ENCODE data around the gene TP73.

The TP73 gene

DNA sequence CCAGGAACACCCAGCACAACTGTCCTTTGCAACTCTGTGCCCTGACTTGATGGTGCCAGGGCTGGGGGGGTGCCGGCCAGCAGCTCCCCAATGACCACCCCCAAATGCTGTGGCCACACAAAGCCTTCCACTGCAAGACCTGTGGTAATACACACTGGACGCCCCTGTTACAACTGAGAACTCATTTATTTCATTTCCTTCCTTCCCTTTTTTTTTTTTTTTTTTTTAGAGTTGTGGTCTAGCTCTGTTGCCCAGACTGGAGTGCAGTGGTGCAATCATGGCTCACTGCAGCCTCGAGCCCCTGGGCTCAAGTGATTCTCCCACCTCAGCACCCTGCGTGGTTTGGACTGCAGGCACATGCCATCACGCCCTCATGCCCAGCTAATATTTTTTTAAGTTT is 25.2 kb downstream of the TP73 start:
- Histone ChIP-seq H3K4me1 (ENCODE audit: low read length) (peaks cover 84% of the 10 kb centered on the region), H3K79me2 (ENCODE audit: low read length) (no peaks in the 10 kb centered on the region), H3K4me3 (ENCODE audit: low read length) (peak overlapping the region; percentile 77), H3K27ac (ENCODE audit: low read length) (peak overlapping the region; percentile 92), H3K27me3 (ENCODE audit: low read depth, low read length) (peaks cover 21% of the 10 kb centered on the region), H3K9ac (ENCODE audit: low read length) (peak overlapping the region; percentile 85), H3K36me3 (replicated peaks; ENCODE audit: low read depth, low read length) (no peaks in the 10 kb centered on the region), H3K9me3 (ENCODE audit: insufficient read depth, low read length) (no peaks in the 10 kb centered on the region), H4K20me1 (ENCODE audit: insufficient read depth, low read length) (no peaks in the 10 kb centered on the region), H2AFZ (ENCODE audit: low read depth, low read length) (no peak overlapping the region; the same call in 1 of the 2 replicates), H3K4me2 (ENCODE audit: low read length) (peak overlapping the region; percentile 100)
- no peak for TF ChIP-seq EZH2phosphoT487 (IDR thresholded peaks at IDR 0.05; ENCODE audit: low read depth)
- TF ChIP-seq, protein P1, sequence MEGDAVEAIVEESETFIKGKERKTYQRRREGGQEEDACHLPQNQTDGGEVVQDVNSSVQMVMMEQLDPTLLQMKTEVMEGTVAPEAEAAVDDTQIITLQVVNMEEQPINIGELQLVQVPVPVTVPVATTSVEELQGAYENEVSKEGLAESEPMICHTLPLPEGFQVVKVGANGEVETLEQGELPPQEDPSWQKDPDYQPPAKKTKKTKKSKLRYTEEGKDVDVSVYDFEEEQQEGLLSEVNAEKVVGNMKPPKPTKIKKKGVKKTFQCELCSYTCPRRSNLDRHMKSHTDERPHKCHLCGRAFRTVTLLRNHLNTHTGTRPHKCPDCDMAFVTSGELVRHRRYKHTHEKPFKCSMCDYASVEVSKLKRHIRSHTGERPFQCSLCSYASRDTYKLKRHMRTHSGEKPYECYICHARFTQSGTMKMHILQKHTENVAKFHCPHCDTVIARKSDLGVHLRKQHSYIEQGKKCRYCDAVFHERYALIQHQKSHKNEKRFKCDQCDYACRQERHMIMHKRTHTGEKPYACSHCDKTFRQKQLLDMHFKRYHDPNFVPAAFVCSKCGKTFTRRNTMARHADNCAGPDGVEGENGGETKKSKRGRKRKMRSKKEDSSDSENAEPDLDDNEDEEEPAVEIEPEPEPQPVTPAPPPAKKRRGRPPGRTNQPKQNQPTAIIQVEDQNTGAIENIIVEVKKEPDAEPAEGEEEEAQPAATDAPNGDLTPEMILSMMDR (IDR thresholded peaks at IDR 0.05; ENCODE audit: low read depth, low read length): no peak

DNA sequence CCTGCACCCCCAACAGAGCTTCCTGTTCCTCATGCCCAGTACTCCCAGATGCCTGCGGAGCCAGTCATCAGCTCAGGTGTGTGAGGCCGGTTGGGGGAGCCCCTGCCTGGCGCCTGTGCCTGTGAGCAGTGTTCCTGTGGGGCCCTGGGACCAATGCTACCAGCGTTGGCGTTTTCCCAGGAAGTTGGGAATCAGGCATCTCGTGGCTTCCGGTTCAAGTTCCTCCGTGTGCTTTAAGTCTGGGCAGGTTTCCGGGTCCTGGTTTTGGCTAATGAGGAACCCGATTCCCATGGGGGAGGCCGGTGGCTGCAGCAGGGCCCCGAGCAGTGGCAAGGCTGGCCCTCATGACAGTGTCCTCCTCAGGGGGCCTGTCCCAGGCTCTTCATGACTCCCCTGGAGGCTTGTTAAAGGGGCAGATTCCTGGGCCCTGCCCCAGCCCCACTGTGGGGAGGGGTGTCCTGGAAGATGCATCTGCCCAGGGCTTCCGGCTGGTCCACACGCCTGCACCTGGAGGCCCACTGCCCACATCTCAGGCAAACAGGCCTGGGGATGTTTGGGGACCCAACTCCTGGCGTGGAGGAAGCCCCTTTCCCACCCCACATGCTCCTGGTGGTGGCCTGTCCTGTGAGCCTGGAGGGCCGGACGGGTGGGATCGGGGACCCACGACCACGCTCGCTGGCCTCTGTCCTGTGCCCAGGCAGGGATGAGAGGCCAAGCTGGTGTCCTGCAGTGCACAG is 26.2 kb downstream of the TP73 start:
- no peaks in the 10 kb centered on the region for H4K20me1 ChIP-seq (ENCODE audit: insufficient read depth, low read length)
- H2AFZ ChIP-seq (ENCODE audit: low read depth, low read length): no peak overlapping the region
- H3K4me1 ChIP-seq (ENCODE audit: low read length): peaks cover 74% of the 10 kb centered on the region
- peak overlapping the region; percentile 77 for H3K4me3 ChIP-seq (ENCODE audit: low read length)
- TF ChIP-seq, protein P1 (IDR thresholded peaks at IDR 0.05; ENCODE audit: low read depth, low read length): no peak; the same call in 1 of the 2 replicates
- no peak for TF ChIP-seq EZH2phosphoT487 (IDR thresholded peaks at IDR 0.05; ENCODE audit: low read depth)
- H3K79me2 ChIP-seq (ENCODE audit: low read length): no peaks in the 10 kb centered on the region
- no peaks in the 10 kb centered on the region for H3K36me3 ChIP-seq (replicated peaks; ENCODE audit: low read depth, low read length)
- H3K27me3 ChIP-seq (ENCODE audit: low read depth, low read length): peaks cover 15% of the 10 kb centered on the region
- no peaks in the 10 kb centered on the region for H3K9me3 ChIP-seq (ENCODE audit: insufficient read depth, low read length)
- peak overlapping the region; percentile 92 for H3K27ac ChIP-seq (ENCODE audit: low read length)
- H3K9ac ChIP-seq (ENCODE audit: low read length): peak overlapping the region; percentile 50; the same call in 1 of the 2 replicates
- H3K4me2 ChIP-seq (ENCODE audit: low read length): peak overlapping the region; percentile 100

DNA sequence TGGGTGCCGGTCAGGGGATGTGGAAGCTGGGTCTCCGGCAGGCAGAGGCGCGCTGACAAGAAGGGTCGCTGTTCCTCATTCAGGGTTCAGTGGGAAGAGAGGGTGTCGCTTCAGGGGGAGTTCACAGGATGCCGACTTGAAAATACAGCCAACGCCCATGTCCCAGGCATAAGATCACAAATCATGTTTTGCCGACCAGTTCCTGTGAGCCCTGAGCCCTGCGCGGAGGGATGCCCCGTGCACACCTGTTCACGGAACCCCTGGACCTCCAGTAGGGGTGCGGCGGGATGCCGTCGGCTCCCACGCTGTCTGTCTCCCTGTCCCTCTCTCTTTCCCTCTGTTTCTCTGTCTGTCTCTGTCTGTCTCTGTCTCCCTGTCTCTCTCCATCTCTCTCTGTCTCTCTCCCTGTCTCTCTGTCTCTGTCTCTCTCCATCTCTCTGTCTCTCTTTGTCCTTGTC is 26.8 kb downstream of the TP73 start:
- peak overlapping the region; percentile 50; the same call in 1 of the 2 replicates for H3K9ac ChIP-seq (ENCODE audit: low read length)
- no peaks in the 10 kb centered on the region for H3K36me3 ChIP-seq (replicated peaks; ENCODE audit: low read depth, low read length)
- no peaks in the 10 kb centered on the region for H4K20me1 ChIP-seq (ENCODE audit: insufficient read depth, low read length)
- H2AFZ ChIP-seq (ENCODE audit: low read depth, low read length): no peak overlapping the region
- H3K4me2 ChIP-seq (ENCODE audit: low read length): peak overlapping the region; percentile 100
- H3K27ac ChIP-seq (ENCODE audit: low read length): peak overlapping the region; percentile 92; the same call in 1 of the 2 replicates
- H3K4me3 ChIP-seq (ENCODE audit: low read length): peak overlapping the region; percentile 77; the same call in 1 of the 2 replicates
- H3K9me3 ChIP-seq (ENCODE audit: insufficient read depth, low read length): no peaks in the 10 kb centered on the region
- H3K4me1 ChIP-seq (ENCODE audit: low read length): peaks cover 68% of the 10 kb centered on the region
- no peaks in the 10 kb centered on the region for H3K79me2 ChIP-seq (ENCODE audit: low read length)
- peaks cover 15% of the 10 kb centered on the region for H3K27me3 ChIP-seq (ENCODE audit: low read depth, low read length)
- no peak for TF ChIP-seq EZH2phosphoT487 (IDR thresholded peaks at IDR 0.05; ENCODE audit: low read depth)
- TF ChIP-seq, protein P1 (IDR thresholded peaks at IDR 0.05; ENCODE audit: low read depth, low read length): no peak

DNA sequence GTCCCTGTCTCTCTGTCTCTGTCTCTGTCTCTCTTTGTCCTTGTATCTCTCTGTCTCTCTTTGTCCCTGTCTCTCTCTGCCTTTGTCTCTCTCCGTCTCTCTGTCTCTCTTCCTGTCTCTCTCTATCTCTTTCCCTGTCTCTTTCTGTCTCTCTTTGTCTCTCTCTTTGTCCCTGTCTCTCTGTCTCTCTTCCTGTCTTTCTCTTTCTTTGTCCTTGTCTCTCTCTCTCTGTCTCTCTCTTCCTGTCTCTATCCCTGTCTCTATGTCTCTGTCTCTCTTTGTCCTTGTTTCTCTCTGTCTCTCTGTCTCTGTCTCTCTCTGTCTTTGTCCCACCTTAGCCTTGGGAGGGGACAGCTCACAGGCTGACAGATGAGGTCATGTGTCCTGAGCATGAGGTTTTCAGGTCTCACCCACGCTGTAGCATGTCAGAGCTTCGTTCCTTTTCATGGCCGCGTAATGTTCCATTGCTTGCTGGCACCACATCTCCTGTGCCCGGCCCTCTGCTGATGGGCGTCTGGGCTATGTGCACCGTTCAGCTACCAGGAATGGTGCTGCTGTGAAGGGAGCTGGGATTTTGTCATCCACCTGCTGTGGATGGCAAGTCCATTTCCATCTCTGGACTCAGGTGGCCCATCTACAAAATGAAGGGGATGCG is 27.6 kb downstream of the TP73 start:
- Histone ChIP-seq H3K27me3 (ENCODE audit: low read depth, low read length) (peaks cover 15% of the 10 kb centered on the region), H3K9me3 (ENCODE audit: insufficient read depth, low read length) (no peaks in the 10 kb centered on the region), H2AFZ (ENCODE audit: low read depth, low read length) (no peak overlapping the region), H3K4me3 (ENCODE audit: low read length) (peak overlapping the region; percentile 32; the same call in 1 of the 2 replicates), H3K4me2 (ENCODE audit: low read length) (peak overlapping the region; percentile 43; the same call in 1 of the 2 replicates), H4K20me1 (ENCODE audit: insufficient read depth, low read length) (no peaks in the 10 kb centered on the region), H3K9ac (ENCODE audit: low read length) (no peak overlapping the region), H3K27ac (ENCODE audit: low read length) (no peak overlapping the region), H3K79me2 (ENCODE audit: low read length) (no peaks in the 10 kb centered on the region), H3K4me1 (ENCODE audit: low read length) (peaks cover 60% of the 10 kb centered on the region), H3K36me3 (replicated peaks; ENCODE audit: low read depth, low read length) (no peaks in the 10 kb centered on the region)
- TF ChIP-seq, protein P1 (IDR thresholded peaks at IDR 0.05; ENCODE audit: low read depth, low read length): no peak
